ENCODE data around the gene BRSK2. TPM values are rescaled to one million over a fixed set of nuclear protein-coding genes. Genes with fewer than 3 reads are reported as not detected.

The BRSK2 gene
- total and polyA plus RNA-seq, 4 donors = 0.35 to 0.56 (median 0.52) TPM

DNA sequence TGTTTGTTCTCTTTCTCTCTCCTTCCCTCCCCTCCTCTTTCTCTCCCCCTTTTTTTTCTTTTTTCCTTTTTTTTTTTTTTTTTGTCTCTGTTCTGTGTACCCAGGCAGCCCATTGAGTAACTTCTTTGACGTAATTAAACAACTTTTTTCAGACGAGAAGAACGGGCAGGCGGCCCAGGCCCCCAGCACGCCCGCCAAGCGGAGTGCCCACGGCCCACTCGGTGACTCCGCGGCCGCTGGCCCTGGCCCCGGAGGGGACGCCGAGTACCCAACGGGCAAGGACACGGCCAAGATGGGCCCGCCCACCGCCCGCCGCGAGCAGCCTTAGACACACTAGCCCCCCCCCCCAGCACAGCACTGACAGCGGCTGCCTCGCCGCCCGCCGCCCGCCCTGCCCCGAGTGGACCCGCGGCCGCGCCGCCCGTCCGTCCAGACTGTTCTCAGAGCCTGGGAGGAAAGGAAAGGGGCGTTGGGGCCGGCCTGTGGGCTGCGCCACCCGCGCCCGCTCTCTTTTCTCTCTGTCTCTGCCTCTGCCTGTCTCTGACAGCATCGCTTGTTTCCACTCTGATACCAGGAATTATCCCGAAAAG lies 70.8 kb downstream of the BRSK2 start:
- TF ChIP-seq, protein P1, sequence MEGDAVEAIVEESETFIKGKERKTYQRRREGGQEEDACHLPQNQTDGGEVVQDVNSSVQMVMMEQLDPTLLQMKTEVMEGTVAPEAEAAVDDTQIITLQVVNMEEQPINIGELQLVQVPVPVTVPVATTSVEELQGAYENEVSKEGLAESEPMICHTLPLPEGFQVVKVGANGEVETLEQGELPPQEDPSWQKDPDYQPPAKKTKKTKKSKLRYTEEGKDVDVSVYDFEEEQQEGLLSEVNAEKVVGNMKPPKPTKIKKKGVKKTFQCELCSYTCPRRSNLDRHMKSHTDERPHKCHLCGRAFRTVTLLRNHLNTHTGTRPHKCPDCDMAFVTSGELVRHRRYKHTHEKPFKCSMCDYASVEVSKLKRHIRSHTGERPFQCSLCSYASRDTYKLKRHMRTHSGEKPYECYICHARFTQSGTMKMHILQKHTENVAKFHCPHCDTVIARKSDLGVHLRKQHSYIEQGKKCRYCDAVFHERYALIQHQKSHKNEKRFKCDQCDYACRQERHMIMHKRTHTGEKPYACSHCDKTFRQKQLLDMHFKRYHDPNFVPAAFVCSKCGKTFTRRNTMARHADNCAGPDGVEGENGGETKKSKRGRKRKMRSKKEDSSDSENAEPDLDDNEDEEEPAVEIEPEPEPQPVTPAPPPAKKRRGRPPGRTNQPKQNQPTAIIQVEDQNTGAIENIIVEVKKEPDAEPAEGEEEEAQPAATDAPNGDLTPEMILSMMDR (IDR thresholded peaks at IDR 0.05; ENCODE audit: control extremely low read depth, extremely low read depth) = no peak
- WGBS, 2 donors = 51 to 67% methylated on average over 22 to 44 of the region's 44 CpGs
- peaks cover 0 to 24% (median 9%) of the 10 kb centered on the region in 5 donors for H3K4me1 ChIP-seq (ENCODE audit: control insufficient read depth in 5 of 5, insufficient read depth in 5 of 5, low read length in 5 of 5)
- H3K27ac ChIP-seq (ENCODE audit: low read depth in 1 of 2, low read length in 1 of 2) = no peak overlapping the region
- DNase-seq (peak; percentile 76 to 87 (median 81)), ATAC-seq (ENCODE audit: insufficient read depth, low FRiP score) (no peak)
- H3K4me3 ChIP-seq = no peak overlapping the region
- H3K27me3 ChIP-seq (ENCODE audit: control insufficient read depth in 3 of 3, insufficient read depth in 3 of 3, low read length in 2 of 3) = no peaks in the 10 kb centered on the region
- peaks cover 0 to 3% (median 0%) of the 10 kb centered on the region in 4 donors for H3K9me3 ChIP-seq (ENCODE audit: control insufficient read depth in 4 of 4, insufficient read depth in 3 of 4, low read length in 3 of 4)
- no peak overlapping the region for H3K9ac ChIP-seq (ENCODE audit: insufficient read depth in 1 of 2, low read length in 2 of 2)
- H3K36me3 ChIP-seq (ENCODE audit: control insufficient read depth in 4 of 4, insufficient read depth in 4 of 4, low read length in 4 of 4) = peaks cover 0 to 5% (median 1%) of the 10 kb centered on the region in 4 donors

DNA sequence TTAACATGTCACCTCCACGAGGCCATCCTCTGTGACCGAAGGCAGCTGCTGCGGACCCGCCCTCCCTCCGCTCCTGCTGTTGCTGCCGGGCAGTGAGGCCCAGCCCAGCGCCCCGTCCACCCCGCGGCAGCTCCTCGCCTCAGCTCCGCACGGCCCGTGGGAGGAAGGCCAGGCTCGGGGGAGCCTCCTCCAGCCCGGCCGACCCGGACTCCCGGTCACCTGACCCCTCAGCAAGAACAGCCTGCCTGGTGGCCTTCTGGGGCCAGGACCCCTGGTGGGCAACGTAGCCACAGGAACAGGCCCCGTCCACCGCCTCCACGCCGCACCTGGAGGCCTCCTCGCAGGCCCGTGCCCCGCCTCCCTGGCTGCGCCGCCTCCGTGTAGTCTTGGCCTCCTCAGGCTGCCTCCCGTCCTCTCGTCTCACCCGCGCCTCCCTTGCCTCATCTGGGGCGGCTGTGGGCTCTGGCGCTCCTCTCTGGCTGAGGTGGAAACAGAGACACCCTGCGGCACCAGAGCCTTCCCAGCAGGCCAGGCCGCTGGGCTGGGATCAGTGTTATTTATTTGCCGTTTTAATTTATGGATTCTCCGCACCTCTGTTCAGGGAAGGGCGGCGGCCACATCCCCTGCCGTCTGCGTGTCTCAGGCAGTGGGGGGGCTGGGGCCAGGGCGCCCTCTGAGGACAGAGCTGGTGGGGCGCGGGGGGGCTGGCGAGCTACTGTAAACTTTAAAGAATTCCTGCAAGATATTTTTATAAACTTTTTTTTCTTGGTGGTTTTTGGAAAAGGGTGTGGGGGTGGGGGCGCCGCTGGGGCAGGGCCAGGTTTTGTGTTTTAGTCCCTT lies 71.5 kb downstream of the BRSK2 start:
- H3K9ac ChIP-seq (ENCODE audit: insufficient read depth in 1 of 2, low read length in 2 of 2) = no peak overlapping the region
- no peak overlapping the region for H3K4me3 ChIP-seq
- TF ChIP-seq, protein P1 (IDR thresholded peaks at IDR 0.05; ENCODE audit: control extremely low read depth, extremely low read depth) = no peak
- peaks cover 0 to 24% (median 9%) of the 10 kb centered on the region in 5 donors for H3K4me1 ChIP-seq (ENCODE audit: control insufficient read depth in 5 of 5, insufficient read depth in 5 of 5, low read length in 5 of 5)
- DNase-seq (peak; percentile 43 to 50 (median 49)), ATAC-seq (ENCODE audit: insufficient read depth, low FRiP score) (no peak)
- H3K9me3 ChIP-seq (ENCODE audit: control insufficient read depth in 4 of 4, insufficient read depth in 3 of 4, low read length in 3 of 4) = peaks cover 0 to 3% (median 0%) of the 10 kb centered on the region in 4 donors
- no peak overlapping the region for H3K27ac ChIP-seq (ENCODE audit: low read depth in 1 of 2, low read length in 1 of 2)
- no peaks in the 10 kb centered on the region for H3K27me3 ChIP-seq (ENCODE audit: control insufficient read depth in 3 of 3, insufficient read depth in 3 of 3, low read length in 2 of 3)
- 74 to 85% methylated on average over 44 to 50 of the region's 50 CpGs for WGBS, 2 donors
- peaks cover 0 to 5% (median 2%) of the 10 kb centered on the region in 4 donors for H3K36me3 ChIP-seq (ENCODE audit: control insufficient read depth in 4 of 4, insufficient read depth in 4 of 4, low read length in 4 of 4)

DNA sequence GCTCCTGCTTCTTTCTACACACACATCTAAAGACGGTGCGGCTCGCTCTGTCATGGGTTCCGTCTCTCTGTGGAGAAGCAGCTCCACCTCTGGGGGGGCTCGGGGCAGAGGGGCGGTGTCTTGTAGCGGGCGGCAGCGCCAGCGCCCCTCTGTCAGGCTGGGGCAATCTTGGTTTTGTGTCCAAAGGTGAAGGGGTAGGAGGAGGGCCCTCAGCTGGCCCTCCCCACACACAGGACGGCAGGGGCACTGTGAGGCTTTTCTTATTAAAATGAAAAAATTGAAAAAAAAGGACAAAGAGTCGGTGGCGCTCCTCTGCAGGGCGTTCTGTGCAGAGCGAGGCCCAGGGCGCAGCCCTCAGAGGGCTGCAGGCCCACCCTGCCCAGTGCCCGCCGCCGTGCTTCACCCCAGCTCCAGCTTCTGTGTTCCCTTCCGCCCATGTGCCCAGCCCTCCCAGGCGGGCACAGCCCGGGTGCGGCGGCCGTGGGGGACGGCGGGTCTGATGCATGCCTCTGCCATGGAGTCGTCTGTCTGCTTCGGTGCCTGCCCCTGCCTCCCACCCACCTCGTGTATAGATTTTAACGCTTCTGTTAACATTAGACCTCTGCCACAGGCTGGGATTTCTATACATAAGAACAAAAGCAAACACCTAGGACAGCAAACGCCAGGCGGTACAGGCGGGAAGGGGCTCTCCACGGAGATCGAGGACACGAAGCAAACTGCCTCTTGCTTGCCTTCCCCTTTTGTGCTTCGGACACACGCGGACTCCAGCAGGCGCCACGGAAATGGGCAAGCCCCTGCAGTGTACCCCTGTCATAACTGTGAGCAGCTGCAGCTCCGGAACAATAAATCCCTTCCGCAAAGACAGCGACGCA lies 72.3 kb downstream of the BRSK2 start:
- TF ChIP-seq, protein P1 (IDR thresholded peaks at IDR 0.05; ENCODE audit: control extremely low read depth, extremely low read depth) = no peak
- Histone ChIP-seq H3K4me1 (ENCODE audit: control insufficient read depth in 5 of 5, insufficient read depth in 5 of 5, low read length in 5 of 5) (peaks cover 0 to 24% (median 9%) of the 10 kb centered on the region in 5 donors), H3K36me3 (ENCODE audit: control insufficient read depth in 4 of 4, insufficient read depth in 4 of 4, low read length in 4 of 4) (peaks cover 0 to 5% (median 2%) of the 10 kb centered on the region in 4 donors), H3K9ac (ENCODE audit: insufficient read depth in 1 of 2, low read length in 2 of 2) (no peak overlapping the region), H3K27ac (ENCODE audit: low read depth in 1 of 2, low read length in 1 of 2) (no peak overlapping the region), H3K27me3 (ENCODE audit: control insufficient read depth in 3 of 3, insufficient read depth in 3 of 3, low read length in 2 of 3) (no peaks in the 10 kb centered on the region), H3K4me3 (no peak overlapping the region), H3K9me3 (ENCODE audit: control insufficient read depth in 4 of 4, insufficient read depth in 3 of 4, low read length in 3 of 4) (peaks cover 0 to 3% (median 0%) of the 10 kb centered on the region in 4 donors)
- DNase-seq (no peak), ATAC-seq (ENCODE audit: insufficient read depth, low FRiP score) (no peak)
- 88% methylated on average over 44 to 46 of the region's 46 CpGs for WGBS, 2 donors

Measured in lung (tissue), 12 donors.